ENCODE data around the gene CORO7.

CORO7 gene

DNA sequence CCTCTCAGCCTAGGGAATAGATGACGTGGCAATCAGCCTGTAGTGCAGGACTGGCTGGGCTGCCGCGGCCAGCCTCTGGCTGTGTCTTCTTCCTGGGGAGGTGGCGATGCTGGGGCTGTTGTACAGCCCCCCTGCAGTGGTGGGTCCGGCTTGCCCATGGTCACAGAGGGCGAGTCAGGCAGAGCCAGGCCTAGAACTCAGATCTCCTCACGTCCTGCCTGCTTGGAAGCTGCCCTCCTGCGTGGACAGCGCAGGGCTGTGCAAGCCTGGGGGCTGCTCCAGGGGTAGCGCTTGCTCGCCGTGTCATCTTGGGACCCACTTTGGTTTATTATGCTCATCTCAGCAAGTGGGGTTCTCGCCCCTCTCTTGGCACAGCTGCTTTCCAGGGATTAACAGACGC is 38.7 kb upstream of the CORO7 start:
- POLR2A ChIA-PET: no interaction called here
- CTCF ChIA-PET: interaction anchor here (1.8 kb wide), 1 partner anchor 10 kb away, joined by 5 read pairs; no protein-coding TSS in a partner anchor
- DNase-seq (ENCODE audit: extremely low spot score): no peak
- TF ChIP-seq, protein P1, sequence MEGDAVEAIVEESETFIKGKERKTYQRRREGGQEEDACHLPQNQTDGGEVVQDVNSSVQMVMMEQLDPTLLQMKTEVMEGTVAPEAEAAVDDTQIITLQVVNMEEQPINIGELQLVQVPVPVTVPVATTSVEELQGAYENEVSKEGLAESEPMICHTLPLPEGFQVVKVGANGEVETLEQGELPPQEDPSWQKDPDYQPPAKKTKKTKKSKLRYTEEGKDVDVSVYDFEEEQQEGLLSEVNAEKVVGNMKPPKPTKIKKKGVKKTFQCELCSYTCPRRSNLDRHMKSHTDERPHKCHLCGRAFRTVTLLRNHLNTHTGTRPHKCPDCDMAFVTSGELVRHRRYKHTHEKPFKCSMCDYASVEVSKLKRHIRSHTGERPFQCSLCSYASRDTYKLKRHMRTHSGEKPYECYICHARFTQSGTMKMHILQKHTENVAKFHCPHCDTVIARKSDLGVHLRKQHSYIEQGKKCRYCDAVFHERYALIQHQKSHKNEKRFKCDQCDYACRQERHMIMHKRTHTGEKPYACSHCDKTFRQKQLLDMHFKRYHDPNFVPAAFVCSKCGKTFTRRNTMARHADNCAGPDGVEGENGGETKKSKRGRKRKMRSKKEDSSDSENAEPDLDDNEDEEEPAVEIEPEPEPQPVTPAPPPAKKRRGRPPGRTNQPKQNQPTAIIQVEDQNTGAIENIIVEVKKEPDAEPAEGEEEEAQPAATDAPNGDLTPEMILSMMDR (IDR thresholded peaks at IDR 0.05; ENCODE audit: control extremely low read depth, extremely low read depth, low read depth, missing control alignments): no peak

GRCh38 chr16:4454623-4455022 is 38.2 kb upstream of the CORO7 start:
- no peak for DNase-seq (ENCODE audit: extremely low spot score)
- ChIA-PET CTCF (interaction anchor here (1.8 kb wide), 1 partner anchor 9 kb away, joined by 5 read pairs; no protein-coding TSS in a partner anchor), POLR2A (no interaction called here)
- TF ChIP-seq, protein P1 (IDR thresholded peaks at IDR 0.05; ENCODE audit: control extremely low read depth, extremely low read depth, low read depth, missing control alignments): no peak

DNA sequence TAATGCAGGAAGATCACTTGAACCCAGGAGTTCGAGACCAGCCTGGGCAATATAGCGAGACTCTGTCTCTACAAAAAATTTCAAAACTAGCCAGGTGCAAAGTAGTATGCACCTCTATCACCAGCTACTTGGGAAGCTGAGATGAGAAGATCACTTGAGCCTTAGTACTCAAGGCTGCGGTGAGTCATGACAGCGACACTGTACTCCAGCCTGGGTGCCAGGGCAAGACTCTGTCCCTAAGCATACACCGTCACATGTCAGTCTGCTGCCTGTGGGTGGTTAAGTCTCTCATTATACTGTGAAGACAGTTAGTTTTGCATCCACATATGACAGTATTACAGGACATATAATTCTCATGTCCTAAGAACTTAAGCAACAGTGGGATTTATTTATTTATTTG is 36.3 kb upstream of the CORO7 start:
- TF ChIP-seq, protein P1 (IDR thresholded peaks at IDR 0.05; ENCODE audit: control extremely low read depth, extremely low read depth, low read depth, missing control alignments): no peak
- CTCF ChIA-PET: interaction anchor here (1.1 kb wide), 1 partner anchor 15 kb away, joined by 3 read pairs; no protein-coding TSS in a partner anchor
- POLR2A ChIA-PET: no interaction called here
- no peak for DNase-seq (ENCODE audit: extremely low spot score)

GRCh38 chr16:4450931-4451519 is 34.6 kb upstream of the CORO7 start:
- no peak for DNase-seq (ENCODE audit: extremely low spot score)
- TF ChIP-seq, protein P1 (IDR thresholded peaks at IDR 0.05; ENCODE audit: control extremely low read depth, extremely low read depth, low read depth, missing control alignments): no peak
- ChIA-PET CTCF (no interaction called here), POLR2A (no interaction called here)

DNA sequence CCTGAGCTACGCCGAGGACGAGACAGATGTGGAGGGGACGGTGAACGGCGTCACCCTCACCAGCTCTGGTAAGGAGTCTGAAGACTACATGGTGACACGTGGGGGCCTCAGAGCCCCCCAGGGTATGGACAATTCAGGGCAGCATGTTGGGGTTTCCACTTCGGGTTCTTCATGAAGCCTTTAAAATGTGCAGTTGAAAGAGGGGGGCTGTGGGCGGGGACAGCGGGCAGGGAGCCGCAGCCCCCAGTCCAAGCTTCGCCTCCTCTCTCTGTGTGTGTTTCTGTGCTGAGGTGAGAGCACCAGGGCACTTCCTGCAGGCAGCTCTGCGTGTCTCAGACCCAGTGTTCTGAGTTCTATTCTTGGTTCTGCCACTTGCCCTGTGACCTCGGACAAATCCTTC is 34.0 kb upstream of the CORO7 start:
- ChIA-PET POLR2A (no interaction called here), CTCF (no interaction called here)
- no peak for DNase-seq (ENCODE audit: extremely low spot score)
- TF ChIP-seq, protein P1 (IDR thresholded peaks at IDR 0.05; ENCODE audit: control extremely low read depth, extremely low read depth, low read depth, missing control alignments): no peak

DNA sequence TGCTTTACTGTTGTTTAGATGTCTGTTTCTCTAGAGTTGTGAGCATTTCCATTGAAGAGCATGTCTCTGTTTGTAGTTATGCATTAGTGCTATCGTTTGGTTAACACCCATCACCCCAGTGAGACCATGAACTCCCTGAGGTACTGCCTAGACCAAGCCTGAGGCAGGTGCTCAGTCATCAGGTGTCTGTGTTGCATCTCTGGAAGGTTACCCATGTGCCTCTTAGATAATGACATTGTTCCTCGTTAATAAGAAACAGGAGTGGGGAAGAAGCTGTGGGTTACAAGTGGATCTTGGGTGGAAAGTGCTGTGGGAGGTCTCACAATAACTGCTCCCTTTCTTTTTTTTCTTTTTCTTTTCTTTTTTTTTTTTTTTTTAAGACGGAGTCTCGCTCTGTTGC is 27.6 kb upstream of the CORO7 start:
- ChIA-PET CTCF (interaction anchor here (1.4 kb wide), 1 partner anchor 9 kb away, joined by 3 read pairs; no protein-coding TSS in a partner anchor), POLR2A (no interaction called here)
- TF ChIP-seq, protein P1 (IDR thresholded peaks at IDR 0.05; ENCODE audit: control extremely low read depth, extremely low read depth, low read depth, missing control alignments): no peak
- no peak for DNase-seq (ENCODE audit: extremely low spot score)
